ENCODE data around the gene STK4.

STK4 gene

DNA sequence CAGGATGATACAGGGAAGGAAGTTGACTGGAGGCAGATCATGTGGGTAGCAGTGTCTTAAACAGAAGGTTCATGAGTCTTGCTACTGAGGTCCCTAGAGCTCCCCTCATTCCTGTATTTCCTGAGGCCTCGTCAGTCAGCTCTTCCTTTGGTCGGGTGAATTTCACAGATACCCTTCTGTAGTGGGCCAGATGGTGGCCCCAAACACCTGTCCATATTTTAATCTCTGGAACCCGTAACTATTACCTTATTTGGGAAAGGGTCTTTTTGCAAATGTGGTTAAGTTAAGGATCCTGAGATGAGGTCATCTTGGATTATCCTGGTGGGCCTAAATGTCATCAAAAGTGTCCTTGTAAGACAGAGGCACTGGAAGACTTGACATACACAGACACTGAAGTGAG is 125.1 kb downstream of the STK4 start:
- DNase-seq = no peak

DNA sequence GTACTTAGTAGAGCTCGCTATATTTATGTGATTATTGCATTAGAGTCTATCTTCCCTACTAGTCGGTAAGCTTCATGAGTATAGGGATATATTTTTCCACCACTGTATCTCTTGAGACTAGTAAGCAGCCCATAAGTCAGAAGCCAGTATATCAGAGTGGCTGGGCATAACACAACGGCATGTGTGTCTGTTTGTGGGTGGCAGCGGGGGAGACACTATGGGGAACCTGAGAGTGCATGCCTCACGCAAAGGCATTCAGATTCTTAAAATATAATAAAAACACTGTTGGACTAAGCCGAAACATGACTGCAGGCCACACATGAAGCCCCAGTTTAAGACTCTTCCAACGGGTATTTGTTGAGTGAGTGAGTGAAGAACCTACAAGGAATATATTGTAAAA is 126.6 kb downstream of the STK4 start:
- no peak for DNase-seq

DNA sequence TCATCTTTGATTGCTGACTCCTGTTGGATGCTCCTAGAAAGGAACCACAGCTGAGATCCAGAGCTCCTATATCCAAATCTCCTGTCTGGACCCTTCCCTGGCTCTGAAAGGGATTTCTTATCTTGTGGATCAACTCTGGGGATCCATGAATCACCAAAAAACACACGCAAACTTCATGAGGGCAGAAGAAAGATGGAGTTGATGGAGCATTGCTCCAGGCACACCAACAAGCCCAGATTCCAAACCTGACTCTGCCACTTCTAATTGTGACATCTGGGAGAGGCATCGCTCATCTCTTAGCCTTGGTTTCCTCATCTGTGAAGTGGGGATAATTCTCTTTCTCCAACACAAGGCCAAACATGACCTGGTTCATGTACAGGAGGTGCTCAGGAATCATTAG is 127.9 kb downstream of the STK4 start:
- DNase-seq = no peak

DNA sequence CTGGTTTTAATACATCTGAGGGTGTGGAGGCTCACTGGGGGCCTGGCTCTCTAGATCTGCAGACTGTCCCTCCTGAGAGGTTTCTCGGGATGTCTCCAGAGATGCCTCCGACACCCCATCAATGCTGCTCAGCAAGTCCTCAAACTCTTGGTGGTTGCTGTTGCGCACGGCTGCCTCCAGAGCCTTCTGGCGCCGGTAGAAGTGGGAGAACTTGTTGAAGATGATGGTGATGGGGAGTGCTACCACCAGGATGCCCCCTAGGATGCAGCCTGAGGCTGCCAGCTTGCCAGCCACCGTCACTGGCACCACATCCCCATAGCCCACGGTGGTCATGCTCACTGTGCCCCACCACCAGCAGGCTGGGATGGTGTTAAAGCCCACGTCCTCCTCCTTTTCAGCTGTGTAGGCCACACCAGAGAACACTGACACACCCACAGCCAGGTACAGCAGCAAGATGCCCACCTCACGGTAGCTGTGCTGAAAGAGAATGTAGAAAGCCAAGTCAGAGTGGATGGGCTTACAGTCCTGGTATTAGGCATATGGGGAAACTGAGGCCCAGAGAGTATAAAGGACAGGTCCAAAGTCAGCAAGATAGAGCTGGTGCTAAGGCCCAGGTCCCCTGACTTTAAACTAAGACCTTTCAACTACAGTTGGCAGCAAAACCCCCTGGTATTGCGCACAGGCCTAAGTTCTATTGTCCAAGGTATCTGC is 128.7 kb downstream of the STK4 start:
- no peak for DNase-seq

DNA sequence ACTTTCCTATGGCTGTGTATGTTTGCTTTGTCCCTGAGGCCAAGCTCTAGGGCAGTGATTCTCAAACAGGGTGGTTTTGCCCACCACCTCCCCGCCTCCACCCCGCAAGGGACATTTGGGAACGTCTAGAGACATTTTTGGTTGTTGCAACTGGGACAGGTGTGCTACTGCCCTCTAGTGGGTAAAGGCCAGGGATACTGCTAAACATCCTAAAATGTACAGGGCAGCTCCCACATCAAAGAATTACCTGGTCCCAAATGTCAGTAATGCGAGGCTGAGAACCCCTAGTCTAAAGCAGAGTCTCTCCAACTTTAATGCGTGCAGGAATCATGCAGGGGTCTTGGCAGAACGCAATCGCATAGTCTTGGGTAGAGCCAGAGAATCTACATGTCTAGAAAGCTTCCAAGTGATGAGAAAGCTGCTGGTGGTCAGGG is 129.5 kb downstream of the STK4 start:
- peak; percentile 55 for DNase-seq

DNA sequence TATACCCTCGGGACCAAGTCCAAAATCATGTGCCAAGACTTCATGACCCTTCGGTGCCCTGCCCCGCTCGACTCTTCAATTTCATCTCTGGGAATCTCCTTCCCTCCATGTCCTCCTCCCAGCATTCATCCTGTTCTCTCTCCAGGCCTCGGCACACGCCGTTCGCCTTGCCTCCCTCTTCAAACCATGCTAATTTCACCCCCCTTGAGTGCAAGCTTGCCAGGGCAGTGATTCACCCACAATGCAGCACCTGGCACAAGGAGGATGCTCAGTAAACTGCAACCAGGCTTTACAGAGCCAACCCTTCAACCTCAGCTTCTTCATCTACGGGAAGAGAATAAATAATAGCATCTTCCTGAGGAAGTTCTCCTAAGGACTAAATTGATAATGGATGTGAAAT is 130.5 kb downstream of the STK4 start:
- DNase-seq = no peak

DNA sequence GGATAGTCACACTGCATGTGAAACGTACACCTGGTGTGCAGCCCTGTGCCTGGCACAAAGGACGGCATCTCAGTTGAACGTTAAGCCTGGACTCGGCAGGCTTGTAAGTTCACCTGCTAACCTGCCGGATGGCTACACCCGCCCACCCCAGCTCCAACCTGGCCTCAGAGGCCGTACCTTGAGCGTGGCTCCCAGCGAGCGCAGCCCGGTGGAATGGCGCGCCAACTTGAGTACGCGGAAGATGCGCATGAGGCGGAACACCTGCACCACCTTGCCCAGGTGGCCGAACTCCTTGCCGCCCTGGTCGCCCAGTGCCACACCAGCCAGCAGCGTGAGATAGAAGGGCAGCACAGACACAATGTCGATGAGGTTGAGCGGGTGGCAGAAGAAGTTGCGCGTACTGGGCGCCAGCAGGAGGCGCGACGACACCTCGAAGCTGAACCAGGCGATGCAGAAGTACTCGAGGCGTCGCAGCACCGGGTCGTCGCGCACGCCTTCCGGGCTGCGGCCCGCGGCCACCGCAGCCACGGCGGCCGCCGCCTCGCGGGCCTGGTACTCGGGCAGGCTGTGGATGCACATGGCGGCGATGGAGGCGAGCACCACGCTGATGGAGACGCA is 131.3 kb downstream of the STK4 start:
- DNase-seq = no peak

DNA sequence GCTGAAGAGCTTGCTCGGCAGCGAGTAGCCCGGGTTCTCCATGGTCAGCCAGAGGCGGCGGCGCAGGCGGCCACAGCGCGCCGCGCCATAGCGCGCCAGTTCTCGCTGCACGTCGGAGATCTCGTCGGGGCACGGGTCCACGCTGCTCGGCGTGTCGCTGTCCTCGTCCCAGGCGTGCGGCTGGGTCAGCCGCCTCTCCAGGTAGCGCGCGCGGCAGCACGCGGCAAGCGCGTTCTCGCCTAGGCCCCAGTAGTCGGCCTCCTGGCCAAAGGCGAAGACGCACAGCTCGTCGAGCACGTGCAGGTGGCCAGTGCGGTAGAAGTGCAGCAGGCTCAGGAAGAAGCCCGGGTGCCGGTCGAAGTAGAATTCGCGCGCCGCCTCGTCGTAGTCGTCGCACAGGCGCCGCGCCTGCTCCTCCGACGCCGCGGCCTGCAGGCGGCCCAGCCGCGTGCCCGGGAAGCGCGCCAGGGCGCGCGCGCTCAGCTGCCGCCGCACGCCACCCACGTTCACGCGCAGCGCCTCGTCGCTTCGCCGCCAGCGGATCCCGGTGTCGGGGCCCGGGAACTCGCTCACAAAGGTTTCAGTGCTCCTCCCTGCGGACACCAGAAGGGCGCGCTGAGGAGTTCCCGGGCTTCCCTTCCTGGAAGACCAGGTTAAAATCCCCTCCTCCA is 131.9 kb downstream of the STK4 start:
- no peak for DNase-seq

DNA sequence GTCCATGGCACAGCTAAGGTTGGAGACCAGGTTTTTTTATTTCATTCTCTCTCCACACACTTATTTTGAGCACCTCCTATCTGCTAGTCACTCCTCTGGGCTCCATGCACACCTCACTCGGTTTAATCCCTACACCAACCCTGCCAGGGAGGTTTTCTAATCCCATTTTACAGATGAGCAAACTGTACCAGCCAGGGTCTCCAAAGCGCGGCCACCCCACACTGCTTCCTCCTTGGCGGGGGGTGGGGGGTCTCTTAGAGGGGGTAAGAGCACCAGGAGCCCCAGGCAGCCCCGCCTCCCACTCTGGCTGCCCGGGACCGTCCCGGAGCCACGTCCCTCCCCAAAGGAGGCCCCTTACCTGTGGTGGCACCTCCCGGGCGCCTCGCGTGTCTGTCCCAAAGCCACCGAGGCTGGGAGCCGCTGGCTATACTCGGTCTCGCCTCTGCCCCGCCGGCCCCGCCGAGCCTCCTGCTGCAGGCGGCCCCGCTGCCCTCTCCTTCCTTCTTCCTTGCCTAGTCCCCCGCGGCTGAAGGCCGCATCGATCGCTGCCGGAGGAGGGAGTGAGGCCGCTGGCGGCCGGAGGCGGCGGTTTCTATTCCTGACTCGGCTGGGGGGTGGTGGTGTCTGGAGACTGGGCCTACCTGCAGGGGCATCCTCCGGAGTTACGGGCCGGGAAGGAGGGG is 134.4 kb downstream of the STK4 start, which contains the start of gene KCNS1:
Gene KCNS1 (minus strand): TSS at position 565 of the 683 bp plus-strand sequence. CDS start 1,891 bp downstream, outside the sequence.
- no peak for DNase-seq

DNA sequence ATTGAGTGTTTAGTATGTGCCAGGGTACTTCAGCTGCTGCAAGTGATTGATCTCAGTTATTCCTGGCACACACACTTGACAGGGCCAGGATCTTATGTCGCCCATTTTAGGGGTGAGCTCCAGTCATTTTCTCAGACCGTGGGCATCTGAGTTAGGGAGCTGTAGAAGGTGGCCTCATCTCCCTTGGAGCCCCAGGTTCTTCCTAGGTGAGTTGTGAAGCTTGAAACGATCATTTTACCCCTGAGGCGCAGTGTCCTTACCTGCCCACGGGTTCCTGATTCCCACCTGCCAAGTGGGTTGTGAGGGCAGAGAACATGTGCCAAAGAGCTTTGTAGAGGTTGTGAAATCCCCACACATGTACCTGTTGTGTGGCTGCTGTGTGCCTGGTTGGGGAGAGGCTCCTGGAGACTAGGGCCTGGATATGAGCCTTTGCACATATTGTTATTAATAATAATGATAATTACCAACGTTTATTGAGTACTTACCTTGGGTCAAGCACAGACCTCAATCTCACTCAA is 135.1 kb downstream of the STK4 start:
- no peak for DNase-seq

DNA sequence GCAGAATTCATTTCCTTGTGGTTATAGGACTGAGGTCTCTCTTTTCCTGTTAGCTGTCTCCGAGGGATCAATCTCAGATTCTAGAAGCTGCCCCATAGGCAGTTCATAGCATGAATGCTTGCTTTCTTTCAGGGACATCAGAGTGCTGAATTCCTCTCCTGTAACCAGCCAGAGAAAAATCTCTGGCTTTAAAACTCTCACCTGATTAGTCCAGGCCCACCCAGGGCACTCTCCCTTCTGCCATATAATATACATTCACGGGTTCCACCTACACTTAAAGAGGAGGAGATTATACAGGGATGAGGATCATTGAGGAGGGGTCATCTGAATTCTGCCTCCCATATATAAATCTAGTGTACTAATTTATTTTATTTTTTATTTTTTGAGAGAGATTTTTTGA is 136.8 kb downstream of the STK4 start:
- no peak for DNase-seq

DNA sequence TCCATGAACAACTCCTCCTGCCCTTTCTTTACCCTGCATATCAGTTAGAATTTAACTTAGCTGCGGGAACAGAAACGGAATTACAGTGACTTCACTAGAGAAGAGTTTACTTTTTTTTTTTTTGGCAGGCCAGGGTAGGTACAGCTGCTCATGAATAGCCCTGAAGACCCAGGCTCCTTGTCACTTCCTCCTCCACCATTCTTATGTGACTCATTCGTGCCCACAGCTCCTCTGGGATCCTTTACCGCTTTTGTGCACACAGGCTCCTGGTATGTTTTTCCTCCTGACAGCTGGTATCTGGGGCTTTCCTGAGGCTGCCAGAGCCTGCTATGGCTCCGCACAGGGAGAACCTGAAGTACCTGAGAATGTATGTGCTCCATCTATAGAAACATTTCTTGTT is 138.5 kb downstream of the STK4 start:
- peak; percentile 48 for DNase-seq

DNA sequence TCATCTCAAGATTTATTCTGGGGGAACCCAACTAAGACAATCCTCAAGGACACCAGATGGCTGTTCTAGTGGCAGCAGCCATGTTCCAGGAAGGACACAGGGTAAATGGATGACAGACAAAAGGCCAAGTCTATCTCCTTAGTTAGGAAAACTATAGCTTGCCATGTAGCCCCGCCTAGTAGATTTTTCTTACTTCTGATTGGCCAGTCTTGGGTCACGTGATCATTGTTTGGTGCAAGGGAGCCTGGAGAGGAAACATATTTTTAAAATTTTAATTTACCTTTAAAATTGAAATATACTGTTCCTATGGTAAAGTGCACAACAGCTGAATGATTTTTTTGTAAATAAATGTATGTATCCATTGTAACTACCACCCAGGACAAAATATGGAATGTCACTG is 139.0 kb downstream of the STK4 start:
- no peak for DNase-seq

DNA sequence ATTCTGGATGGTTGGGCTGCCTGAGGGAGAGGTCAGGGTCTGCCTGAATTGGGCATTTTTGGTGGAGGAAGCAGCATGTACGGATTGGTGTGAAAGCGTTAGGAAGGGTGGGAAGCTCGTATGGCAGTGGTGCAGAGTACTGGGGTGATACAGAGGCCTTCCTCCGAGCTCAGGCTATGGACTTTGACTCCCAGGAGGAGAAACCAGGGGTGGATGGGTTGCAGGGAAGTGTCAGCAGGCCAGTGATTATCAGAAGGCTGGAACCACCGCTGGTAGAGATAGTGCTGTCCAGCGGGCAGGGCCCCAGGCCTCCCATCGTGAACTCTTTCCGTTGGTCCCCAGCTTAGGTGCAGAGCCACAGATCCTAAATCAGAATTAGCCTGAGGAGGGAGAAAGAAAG is 143.3 kb downstream of the STK4 start:
- no peak for DNase-seq

DNA sequence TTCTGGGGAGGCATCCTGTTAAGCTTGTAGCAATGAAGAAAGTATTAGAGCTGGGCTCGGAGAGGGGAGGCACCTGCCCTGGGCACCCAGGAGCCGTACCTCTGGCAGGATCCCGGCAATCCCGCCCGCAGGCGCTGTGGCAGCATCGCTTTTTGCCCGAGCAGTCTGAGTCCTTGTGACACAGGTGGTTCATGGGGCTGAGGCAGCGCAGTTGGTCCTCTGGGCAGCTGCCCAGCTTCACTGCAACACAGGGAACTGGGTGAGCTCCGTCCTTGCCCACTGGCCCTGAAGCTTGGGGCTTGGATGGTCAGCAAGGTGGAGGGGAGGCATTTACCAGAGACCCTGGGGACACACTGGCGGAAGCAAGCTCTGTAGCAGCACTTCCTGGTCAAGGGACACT is 144.0 kb downstream of the STK4 start:
- no peak for DNase-seq

DNA sequence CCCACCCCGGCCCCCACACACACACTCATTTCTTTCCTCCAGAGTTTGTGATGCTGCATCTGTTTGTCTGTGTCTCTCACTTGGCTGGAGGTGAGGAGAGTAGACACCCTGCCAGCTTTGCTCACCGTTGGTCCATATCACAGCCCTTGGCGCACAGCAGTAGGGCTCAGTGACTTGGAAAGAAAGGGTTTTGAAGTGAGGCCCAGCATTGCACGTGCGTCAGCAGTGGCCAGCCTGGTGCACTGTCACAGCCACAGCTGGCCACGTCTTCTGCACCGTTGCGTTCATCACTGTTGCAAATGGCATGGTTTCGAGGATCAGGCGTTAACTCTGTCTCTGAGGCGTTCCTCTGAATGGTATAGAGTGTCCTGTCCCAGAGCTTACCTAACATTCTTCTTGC is 145.0 kb downstream of the STK4 start:
- DNase-seq = no peak

DNA sequence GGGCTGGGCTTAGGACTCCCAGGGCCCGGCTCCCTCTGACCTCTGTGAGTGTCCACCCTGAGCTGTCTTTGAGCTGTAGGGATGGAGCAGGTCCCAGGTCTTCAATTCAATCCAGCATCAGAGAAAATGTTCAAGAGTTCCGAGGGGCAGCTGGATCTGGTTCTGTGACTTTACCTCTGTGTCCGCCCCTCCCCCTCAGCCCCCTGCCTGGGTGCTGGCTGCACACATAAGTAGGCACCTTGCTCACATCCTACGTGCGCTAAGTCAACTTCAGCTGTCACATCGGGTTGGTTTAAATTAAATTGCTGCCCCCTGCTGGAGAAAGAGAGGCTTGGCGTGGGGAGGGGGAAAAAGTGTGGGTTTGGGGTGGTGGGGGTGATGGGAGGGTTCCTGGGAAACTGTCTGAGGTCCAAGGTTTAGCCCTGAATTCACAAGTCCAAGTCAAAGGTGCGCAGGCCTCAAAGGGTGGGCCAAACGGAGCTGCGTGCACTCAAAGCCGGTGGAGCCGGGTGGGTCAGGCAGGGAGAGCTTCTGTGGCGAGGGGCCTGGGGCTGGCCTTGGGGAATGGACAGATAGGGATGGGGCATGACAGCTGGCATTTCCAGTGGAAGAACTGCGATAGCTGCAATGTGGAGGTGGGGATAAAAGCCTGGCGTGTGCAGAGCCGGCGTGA is 145.6 kb downstream of the STK4 start:
- DNase-seq = no peak

DNA sequence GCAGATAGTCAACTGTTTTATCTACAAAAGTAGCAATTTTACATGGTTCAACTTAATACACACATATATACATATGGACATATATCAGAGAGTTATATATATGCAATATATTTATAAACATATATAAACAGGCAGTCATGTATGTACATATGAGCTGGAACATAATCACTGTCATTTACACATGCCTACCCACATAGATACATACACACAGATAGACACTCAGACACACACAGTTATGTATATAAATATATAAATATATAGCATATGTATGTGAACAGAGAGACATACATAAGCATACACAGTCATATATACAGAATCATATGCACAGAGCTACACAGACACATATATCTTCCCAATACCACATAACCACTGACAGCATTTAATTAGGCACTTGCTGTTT is 146.4 kb downstream of the STK4 start:
- no peak for DNase-seq

DNA sequence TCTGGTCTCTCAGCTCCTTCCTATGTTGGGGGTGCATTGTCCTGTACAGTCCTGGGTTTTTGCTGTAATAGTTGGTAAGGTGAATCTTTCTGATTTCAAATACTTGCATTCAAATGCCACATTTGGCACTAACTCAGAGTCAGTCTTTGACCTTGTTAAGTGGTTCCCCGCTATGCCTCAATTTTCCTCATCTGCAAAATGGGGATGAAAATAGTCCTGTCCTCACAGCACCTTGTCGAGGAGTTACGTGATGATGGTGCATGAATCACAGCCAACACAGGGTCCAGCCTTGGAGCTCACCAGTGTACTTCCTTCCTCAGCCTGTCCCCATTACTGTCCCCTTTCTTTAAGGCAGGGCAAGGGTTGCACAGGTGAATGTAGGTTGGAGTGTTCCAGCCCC is 147.6 kb downstream of the STK4 start:
- DNase-seq = no peak

DNA sequence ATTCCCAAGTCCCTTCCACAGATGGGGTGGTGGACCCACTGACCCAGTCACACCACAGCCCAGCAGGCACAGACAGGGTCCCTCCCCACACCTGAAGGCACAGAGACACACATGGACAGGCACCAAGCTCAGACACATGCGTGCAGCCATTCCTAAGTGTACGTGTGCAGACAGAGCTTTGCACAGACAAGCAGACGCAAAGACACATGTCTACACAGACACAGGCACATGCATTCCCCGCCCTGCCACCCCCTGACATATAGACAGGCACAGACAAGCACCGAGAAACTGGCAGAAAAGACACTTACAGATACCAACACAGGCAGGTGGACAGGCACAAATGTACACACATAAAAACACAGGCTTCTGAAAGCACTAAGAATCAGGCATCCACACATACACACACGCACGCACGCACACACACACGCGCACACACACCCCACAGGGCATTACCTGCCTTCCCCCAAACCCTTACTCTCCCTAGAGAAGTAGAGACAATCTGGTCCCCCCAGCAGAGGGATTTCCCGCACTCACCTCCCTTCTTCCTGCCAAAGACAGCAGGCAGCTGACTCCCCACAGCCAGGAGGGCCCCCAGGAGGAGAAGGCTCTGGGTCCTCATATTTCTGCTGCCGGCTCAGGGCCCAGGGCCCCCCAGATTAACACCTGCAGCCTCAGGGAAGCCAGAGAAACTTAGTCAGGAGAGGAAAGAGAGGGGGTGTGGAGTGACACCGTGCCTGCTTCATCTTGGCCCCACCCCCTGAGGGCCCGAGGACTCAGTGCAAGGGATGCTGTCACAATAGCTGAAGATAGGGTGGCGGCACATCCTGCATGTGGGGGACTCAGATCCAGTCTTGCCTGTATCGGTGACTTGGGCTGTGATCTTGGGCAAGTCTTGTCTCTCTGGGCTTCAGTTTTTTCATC is 148.4 kb downstream of the STK4 start, which contains the start of gene WFDC5:
Gene WFDC5 (minus strand): TSS at position 710 of the 921 bp plus-strand sequence. CDS start 91 bp downstream, at position 619.
- DNase-seq = no peak

DNA sequence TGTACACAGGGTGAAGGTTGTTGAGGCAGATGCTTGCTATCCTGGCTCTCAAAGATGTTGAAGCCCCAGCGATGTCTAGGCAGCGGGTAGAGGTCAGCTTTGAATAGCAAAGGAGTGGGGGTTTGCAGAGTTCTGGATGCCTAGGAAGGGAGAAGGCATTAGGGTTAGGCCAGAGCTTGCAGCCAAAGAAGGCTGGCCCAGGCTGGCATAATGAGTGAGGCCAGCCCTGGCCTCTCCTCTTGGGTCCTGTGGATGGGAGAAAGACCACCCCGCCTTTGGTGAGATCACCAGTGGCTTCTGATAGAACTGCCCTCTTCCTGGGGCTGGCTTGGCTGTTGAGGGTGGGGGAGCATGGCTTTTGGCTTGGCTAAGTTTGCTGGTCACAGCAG is 149.1 kb downstream of the STK4 start:
- no peak for DNase-seq

DNA sequence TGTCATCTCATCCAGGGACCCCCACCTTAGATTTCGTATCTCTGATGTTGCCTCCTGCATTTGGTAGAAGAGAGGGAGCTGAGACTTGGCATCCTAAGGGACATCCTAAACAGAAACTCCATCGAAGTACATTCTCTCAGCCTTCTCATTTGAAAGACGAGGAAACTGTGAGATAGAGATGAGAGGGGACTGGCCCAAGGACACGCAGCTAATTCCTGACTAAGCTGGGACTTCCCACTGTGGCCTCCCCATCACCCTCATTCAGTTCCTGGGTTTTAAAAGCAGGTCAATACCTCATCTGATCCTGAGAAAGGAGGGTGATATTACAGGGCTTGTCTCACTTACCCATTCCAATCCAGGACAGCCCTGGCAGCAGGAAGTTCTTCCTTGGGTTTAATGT is 149.5 kb downstream of the STK4 start:
- DNase-seq = no peak
